CD4-positive, alpha-beta T cell treated with Interleukin-4 for 4 hours (primary cell): ENCODE measurements around the gene LSMEM2.
"Not testable (repeated sequence)": the region's sequence is repeated elsewhere in the genome, so short reads cannot be mapped to it uniquely, and the experiment has no call there.

Source experiments
- DNase-seq: peaks from one replicate; pipeline ENCODE4 v3.0.0-alpha.2; 2020

LSMEM2 gene

DNA sequence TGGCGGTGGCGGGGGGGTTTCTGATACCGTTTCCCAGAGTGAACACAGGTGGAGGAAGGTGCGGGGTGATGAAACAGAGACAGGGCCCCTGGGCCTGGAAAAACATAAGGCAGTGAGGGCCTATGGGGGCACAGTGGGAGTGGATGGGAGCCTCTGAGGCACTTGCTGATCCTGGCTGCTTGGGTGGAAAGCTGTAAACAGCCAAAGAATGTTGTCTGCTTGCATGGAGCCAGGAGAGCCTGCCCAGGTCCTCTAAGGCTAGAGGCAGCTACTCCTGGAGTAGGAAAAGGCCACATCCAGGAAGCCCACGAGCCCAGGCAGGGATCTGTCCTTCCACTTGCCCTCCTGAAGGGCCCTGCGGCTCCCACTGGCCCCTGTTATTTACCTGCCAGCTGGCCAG is 12.9 kb upstream of the LSMEM2 start:
- DNase-seq, result no peak

GRCh38 chr3:50266836-50267235 is 12.1 kb upstream of the LSMEM2 start:
- no peak for DNase-seq

- DNase-seq, result no peak
Measured at GRCh38 chr3:50267280-50267913, 11.5 kb upstream of the LSMEM2 start.

DNA sequence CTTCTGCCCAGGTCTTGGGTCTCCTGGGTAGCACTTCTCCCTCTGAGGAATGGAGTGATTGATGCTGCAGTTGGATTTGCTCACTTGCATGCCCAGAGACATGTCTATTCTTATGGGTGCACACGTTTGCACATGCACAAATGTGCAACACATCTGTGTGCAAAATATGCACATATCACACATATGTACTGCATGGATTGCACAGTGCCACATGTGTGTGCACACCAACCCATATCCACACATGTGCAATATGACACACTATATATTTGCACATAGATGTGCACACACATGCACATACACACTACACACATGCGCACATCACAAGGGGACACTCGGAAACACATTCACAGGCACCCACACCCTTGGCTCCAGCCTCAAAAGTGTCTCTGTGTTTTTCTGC is 10.6 kb upstream of the LSMEM2 start:
- DNase-seq, result no peak

GRCh38 chr3:50268703-50269451 is 10.0 kb upstream of the LSMEM2 start, which contains the start of gene SEMA3B:
Gene SEMA3B (plus strand): TSS chr3:50269147. CDS start chr3:50269241, 94 bp downstream.
- no peak for DNase-seq

DNA sequence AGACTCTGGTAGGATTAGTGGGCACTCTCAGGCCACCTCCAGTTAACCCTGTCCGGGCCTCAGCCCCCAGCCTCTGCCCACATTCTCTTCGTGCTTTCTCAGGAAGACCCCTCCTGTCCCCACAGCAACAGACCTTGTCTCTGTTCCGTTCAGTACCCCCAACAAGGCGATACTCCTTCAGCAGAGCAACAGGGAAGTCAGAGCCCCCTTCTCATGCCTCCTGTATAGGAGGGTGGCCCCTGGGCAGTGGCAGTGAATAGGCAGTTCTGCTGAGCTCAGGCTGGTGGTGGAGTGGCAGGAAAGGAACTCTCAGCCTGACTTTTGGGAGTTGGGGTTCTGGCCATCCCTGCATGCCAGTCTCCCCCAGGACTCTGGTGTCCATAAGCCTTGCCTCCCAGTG is 9.4 kb upstream of the LSMEM2 start:
- DNase-seq, result no peak

GRCh38 chr3:50269977-50270413 is 8.9 kb upstream of the LSMEM2 start:
- DNase-seq, result no peak

DNA sequence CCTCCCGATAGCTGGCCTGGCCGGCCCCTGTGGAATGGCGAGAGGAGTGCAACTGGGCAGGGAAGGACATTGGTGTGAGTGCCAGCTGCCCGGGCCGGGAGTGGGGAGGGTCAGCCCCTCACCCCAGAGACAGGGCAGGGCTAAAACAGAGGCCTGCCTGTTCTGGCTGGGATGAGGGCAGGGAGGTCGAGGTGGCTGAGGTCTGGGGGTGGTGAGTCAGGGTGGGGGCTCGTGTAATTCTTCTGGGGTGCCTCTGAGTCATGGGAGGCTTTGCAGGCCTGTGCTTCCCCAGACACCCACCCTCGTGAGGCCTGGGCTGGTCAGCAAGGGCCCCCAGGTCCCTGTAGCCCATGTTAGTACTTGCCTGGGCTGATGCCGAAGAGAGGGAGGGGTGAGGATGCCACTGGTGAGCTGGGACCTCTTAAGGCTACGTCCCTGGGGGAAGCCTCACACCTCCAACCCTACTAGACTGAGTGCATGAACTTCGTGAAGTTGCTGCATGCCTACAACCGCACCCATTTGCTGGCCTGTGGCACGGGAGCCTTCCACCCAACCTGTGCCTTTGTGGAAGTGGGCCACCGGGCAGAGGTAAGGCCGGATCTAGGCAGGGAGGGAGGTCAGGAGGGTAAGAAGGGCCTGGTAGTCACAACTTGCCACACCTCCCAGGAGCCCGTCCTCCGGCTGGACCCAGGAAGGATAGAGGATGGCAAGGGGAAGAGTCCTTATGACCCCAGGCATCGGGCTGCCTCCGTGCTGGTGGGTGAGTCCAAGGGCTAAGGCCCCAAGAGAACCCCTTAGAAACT is 8.3 kb upstream of the LSMEM2 start:
- no peak for DNase-seq

DNA sequence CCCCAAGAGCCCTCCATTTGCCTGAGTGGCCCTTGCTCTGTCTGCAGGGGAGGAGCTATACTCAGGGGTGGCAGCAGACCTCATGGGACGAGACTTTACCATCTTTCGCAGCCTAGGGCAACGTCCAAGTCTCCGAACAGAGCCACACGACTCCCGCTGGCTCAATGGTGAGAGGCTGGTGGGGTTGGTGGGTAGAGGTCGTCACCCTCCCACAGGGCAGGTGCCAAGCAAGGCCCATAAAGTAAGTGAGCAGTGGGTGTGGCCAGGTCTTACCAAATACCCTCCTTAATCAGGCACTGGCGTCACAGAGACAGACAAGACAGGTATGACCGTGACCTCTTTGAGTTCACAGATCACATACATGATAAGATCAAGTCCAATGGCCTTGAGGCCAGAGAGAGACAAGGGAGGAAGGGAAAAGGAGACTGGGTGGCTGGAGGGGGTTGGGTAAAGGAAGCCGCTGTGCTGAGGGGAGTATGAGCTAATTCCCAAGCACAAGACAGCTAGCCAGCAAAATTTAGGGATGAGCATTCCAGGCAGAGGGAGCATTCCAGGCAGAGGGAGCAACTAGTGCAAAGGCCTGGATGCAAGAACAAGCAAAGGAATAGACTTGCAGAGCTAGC is 7.5 kb upstream of the LSMEM2 start:
- no peak for DNase-seq

- DNase-seq, result not testable (repeated sequence)
Measured at GRCh38 chr3:50272538-50272910, 6.4 kb upstream of the LSMEM2 start.

GRCh38 chr3:50272911-50273688 is 5.8 kb upstream of the LSMEM2 start:
- peak; percentile 74 for DNase-seq

DNA sequence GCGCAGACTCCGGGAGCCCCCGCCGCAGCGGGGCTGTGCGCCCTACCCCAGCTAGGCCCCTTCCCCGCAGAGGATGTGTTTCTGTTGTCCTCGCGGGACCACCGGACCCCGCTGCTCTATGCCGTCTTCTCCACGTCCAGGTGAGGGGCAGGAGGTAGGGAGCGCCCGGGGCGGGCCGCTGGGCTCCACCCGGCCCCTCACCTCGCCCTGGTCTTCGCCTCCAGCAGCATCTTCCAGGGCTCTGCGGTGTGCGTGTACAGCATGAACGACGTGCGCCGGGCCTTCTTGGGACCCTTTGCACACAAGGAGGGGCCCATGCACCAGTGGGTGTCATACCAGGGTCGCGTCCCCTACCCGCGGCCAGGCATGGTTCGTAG is 5.2 kb upstream of the LSMEM2 start:
- DNase-seq, result no peak

DNA sequence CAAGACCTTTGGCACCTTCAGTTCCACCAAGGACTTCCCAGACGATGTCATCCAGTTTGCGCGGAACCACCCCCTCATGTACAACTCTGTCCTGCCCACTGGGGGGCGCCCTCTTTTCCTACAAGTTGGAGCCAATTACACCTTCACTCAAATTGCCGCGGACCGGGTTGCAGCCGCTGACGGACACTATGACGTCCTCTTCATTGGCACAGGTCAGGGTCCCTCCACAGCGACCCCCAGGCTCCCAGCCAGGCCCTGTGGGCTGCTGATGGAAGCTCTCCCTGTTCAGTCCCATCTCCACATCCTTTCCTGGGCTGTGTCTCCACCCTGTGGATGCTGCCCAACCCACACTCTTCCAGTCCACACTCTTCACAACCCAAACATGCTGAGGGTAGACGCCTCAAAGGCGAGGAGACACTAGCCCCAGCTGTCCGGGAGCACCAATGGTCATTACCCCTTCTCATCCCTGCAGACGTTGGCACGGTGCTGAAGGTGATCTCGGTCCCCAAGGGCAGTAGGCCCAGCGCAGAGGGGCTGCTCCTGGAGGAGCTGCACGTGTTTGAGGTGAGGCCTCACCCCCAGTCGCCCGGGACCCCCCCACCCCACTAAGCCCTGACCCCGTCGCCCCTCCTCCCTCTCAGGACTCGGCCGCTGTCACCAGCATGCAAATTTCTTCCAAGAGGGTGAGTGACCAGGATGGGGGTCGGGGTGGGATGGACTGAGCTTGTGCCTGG is 4.3 kb upstream of the LSMEM2 start:
- peak; percentile 57 for DNase-seq

GRCh38 chr3:50275141-50275995 is 3.5 kb upstream of the LSMEM2 start:
- no peak for DNase-seq

GRCh38 chr3:50275996-50276761 is 2.7 kb upstream of the LSMEM2 start:
- no peak for DNase-seq

GRCh38 chr3:50276762-50277101 is 2.2 kb upstream of the LSMEM2 start:
- DNase-seq, result no peak

DNA sequence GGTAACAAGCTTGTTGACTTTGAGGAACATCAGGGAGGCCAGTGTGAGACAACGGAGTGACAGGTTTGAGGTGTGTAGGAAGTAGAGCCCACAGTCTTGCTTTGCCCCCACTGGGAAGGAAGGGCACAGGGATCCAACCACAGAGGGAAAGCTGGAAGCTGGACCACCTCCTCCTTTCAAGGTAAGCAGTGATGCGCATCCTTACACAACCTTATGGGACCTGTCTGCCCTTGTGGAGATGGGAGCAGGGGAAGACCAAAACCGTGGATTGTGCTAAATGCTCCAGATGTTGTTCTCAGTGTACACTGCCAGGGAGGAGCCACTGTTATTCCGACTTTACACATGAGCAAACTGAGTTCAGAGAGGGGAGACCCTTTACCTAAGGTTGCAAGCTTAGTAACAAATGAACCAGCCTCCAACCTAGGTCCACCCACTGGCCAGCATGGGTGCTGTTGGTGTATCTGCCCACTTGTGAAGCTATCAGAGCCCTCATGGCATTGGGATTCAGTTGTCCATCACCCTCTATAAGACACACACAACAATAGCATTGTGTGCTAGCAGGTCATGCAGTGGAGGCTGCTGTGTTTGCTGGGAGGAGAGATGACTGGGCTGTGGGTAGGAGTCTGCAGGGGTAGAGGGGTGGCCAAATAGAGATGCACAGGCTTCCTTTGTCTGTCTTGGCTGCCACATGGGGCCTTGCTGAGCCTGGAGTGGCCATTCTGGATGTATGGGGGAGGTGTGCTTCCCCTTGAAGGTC is 586 bp upstream of the LSMEM2 start:
- DNase-seq, result no peak

GRCh38 chr3:50279255-50280016 is 549 bp downstream of the LSMEM2 start:
- no peak for DNase-seq

- not testable (repeated sequence) for DNase-seq
Measured at GRCh38 chr3:50284121-50284520, 5.2 kb downstream of the LSMEM2 start.
